ENCODE data around the gene TSPAN18. TPM values are rescaled to one million over a fixed set of nuclear protein-coding genes. Genes with fewer than 3 reads are reported as not detected.

The TSPAN18 gene
- total and polyA plus RNA-seq, 2 of the 4 experiments (the other 2 are of a cell fraction): 0.36 to 1.1 TPM

DNA sequence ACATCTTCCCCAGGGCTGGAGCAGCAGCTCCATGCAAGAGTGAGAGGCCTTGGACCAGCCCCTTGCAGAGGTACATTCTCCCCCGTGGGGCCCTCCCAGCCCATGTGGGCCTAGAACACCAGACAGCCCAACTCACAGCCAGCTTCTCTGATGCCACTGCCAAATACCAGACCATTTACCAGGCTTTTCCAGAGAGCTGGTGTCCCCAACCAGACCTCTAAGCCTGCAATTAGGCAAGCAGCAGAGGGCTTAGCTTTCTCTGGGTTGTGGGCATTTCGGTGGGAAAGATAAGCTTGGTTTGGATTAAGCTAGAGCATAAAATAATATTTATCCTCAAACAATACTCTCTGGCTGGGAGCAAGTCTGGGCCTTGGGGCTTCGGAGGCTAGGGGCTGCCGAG is 148.3 kb downstream of the TSPAN18 start:
- no peak overlapping the region for H2AK9ac ChIP-seq (replicated peaks; ENCODE audit: low read depth, low read length, poor library complexity)
- H3K4me3 ChIP-seq (ENCODE audit: insufficient read depth, low read depth, low read length): no peak overlapping the region
- ChIA-PET POLR2A (ENCODE audit: unreplicated experiment) (no interaction called here), CTCF (interaction anchor here (0.5 to 1.7 kb wide), 4 partner anchors 9 to 257 kb away, joined by 3 to 11 read pairs (median 4); no protein-coding TSS in a partner anchor)
- no peak overlapping the region for H2BK5ac ChIP-seq (ENCODE audit: low read depth, low read length, poor library complexity, severe bottlenecking)
- in situ Hi-C loops (cut with MboI; ENCODE audit: low sequenced_read_pairs): no loop called here
- no peak overlapping the region for H2BK20ac ChIP-seq (ENCODE audit: low read depth, low read length)
- H4K91ac ChIP-seq (ENCODE audit: insufficient read depth, low read depth, low read length): no peak overlapping the region; the same call in 1 of the 2 replicates
- no peak for TF ChIP-seq CHD1 (IDR thresholded peaks at IDR 0.05; ENCODE audit: low read depth, low read length)
- TF ChIP-seq, protein P1, sequence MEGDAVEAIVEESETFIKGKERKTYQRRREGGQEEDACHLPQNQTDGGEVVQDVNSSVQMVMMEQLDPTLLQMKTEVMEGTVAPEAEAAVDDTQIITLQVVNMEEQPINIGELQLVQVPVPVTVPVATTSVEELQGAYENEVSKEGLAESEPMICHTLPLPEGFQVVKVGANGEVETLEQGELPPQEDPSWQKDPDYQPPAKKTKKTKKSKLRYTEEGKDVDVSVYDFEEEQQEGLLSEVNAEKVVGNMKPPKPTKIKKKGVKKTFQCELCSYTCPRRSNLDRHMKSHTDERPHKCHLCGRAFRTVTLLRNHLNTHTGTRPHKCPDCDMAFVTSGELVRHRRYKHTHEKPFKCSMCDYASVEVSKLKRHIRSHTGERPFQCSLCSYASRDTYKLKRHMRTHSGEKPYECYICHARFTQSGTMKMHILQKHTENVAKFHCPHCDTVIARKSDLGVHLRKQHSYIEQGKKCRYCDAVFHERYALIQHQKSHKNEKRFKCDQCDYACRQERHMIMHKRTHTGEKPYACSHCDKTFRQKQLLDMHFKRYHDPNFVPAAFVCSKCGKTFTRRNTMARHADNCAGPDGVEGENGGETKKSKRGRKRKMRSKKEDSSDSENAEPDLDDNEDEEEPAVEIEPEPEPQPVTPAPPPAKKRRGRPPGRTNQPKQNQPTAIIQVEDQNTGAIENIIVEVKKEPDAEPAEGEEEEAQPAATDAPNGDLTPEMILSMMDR (conservative IDR thresholded peaks at IDR 0.05; ENCODE audit: low read depth, low read length): no peak
- TF ChIP-seq MAFK (IDR thresholded peaks at IDR 0.05; ENCODE audit: low read depth, low read length): no peak
- TF ChIP-seq, protein P2, sequence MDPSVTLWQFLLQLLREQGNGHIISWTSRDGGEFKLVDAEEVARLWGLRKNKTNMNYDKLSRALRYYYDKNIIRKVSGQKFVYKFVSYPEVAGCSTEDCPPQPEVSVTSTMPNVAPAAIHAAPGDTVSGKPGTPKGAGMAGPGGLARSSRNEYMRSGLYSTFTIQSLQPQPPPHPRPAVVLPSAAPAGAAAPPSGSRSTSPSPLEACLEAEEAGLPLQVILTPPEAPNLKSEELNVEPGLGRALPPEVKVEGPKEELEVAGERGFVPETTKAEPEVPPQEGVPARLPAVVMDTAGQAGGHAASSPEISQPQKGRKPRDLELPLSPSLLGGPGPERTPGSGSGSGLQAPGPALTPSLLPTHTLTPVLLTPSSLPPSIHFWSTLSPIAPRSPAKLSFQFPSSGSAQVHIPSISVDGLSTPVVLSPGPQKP (IDR thresholded peaks at IDR 0.05; ENCODE audit: borderline replicate concordance, low read depth, low read length): no peak
- no peak for TF ChIP-seq POLR2A (IDR thresholded peaks at IDR 0.05; ENCODE audit: low read depth, low read length)
- TF ChIP-seq CEBPB (IDR thresholded peaks at IDR 0.05; ENCODE audit: low read depth, low read length): no peak
- no peak for TF ChIP-seq FOS (IDR thresholded peaks at IDR 0.05; ENCODE audit: low read depth, low read length)
- TF ChIP-seq RFX5 (IDR thresholded peaks at IDR 0.05; ENCODE audit: low read depth, low read length): no peak
- TF ChIP-seq SMC3 (IDR thresholded peaks at IDR 0.05; ENCODE audit: low read depth, low read length): no peak
- no peak for TF ChIP-seq BHLHE40 (IDR thresholded peaks at IDR 0.05; ENCODE audit: low read depth, low read length)
- TF ChIP-seq RAD21 (IDR thresholded peaks at IDR 0.05; ENCODE audit: low read length): no peak
- no peak for TF ChIP-seq MXI1 (IDR thresholded peaks at IDR 0.05; ENCODE audit: borderline replicate concordance, low read depth, low read length)
- TF ChIP-seq NFE2L2 (IDR thresholded peaks at IDR 0.05; ENCODE audit: low read depth, low read length): no peak
- no peak for TF ChIP-seq MAZ (IDR thresholded peaks at IDR 0.05; ENCODE audit: borderline replicate concordance, low read depth, low read length)
- TF ChIP-seq RCOR1 (IDR thresholded peaks at IDR 0.05; ENCODE audit: insufficient replicate concordance, low read length): no peak
- TF ChIP-seq, protein P3, sequence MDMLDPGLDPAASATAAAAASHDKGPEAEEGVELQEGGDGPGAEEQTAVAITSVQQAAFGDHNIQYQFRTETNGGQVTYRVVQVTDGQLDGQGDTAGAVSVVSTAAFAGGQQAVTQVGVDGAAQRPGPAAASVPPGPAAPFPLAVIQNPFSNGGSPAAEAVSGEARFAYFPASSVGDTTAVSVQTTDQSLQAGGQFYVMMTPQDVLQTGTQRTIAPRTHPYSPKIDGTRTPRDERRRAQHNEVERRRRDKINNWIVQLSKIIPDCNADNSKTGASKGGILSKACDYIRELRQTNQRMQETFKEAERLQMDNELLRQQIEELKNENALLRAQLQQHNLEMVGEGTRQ (IDR thresholded peaks at IDR 0.05; ENCODE audit: low read depth, low read length): no peak
- H3K36me3 ChIP-seq (ENCODE audit: control insufficient read depth, insufficient read depth, low read length): no peaks in the 10 kb centered on the region
- no peaks in the 10 kb centered on the region for H4K20me1 ChIP-seq (ENCODE audit: insufficient read depth, low read length)
- H3K9me1 ChIP-seq (ENCODE audit: insufficient read depth, low read length): no peaks in the 10 kb centered on the region
- H3K4ac ChIP-seq (ENCODE audit: low read depth, low read length): no peak overlapping the region
- H2AK5ac ChIP-seq (ENCODE audit: low read depth, low read length): no peak overlapping the region
- no peak overlapping the region for H4K5ac ChIP-seq (ENCODE audit: low read depth, low read length)
- H3K79me1 ChIP-seq (ENCODE audit: low read depth in 1 of 2, low read length in 2 of 2): no peaks in the 10 kb centered on the region
- H2AFZ ChIP-seq (replicated peaks; ENCODE audit: low read length, poor library complexity): no peak overlapping the region
- H3K4me1 ChIP-seq (ENCODE audit: control insufficient read depth, insufficient read depth, low read length): peaks cover 4% of the 10 kb centered on the region
- WGBS, 2 experiments (ENCODE audit: extremely low coverage in 2 of 2, insufficient read length in 1 of 2): 83% methylated on average over 1 of the region's 4 CpGs; no CpG with 5 or more reads in 1 of the 2 experiments
- DNase-seq: no peak
- no peak overlapping the region for H3K9ac ChIP-seq (ENCODE audit: low read depth, low read length)
- BruUV-seq (replicated peaks): no TSS peak
- peaks cover 31% of the 10 kb centered on the region for H3K27me3 ChIP-seq (ENCODE audit: control insufficient read depth, insufficient read depth, low read length)
- no peak overlapping the region for H3K56ac ChIP-seq (ENCODE audit: extremely low read depth, insufficient read depth, low read length)
- no peak overlapping the region for H3K27ac ChIP-seq (ENCODE audit: insufficient read depth, low read length)
- no peak overlapping the region for H3K14ac ChIP-seq (replicated peaks; ENCODE audit: low read depth, low read length)
- no peak for ATAC-seq (ENCODE audit: low read depth)
- H2BK15ac ChIP-seq (ENCODE audit: low read depth, low read length): no peak overlapping the region
- no peak overlapping the region for H3K4me2 ChIP-seq (ENCODE audit: low read depth, low read length)
- dilution Hi-C loops (cut with HindIII; ENCODE audit: low sequenced_read_pairs, unreplicated experiment): loop anchor here (25.0 kb wide), 1 partner anchor 113 kb away; no protein-coding TSS in a partner anchor
- H3K18ac ChIP-seq (ENCODE audit: low read depth, low read length): no peak overlapping the region
- H2BK120ac ChIP-seq (ENCODE audit: low read depth, low read length): no peak overlapping the region
- no peak overlapping the region for H4K8ac ChIP-seq (ENCODE audit: low read depth in 2 of 2, low read length in 2 of 2)
- intact Hi-C loops (cut with micrococcal nuclease): no loop called here
- H3K23ac ChIP-seq (ENCODE audit: low read depth, low read length): no peak overlapping the region
- no peaks in the 10 kb centered on the region for H3K9me3 ChIP-seq (ENCODE audit: control insufficient read depth, insufficient read depth, low read length)

Measured in IMR-90 (cell line).